ENCODE measurements around the gene EEF1G. TPM values are rescaled to one million over a fixed set of nuclear protein-coding genes. Genes with fewer than 3 reads are reported as not detected.
"Not testable (repeated sequence)": the region's sequence is repeated elsewhere in the genome, so short reads cannot be mapped to it uniquely, and the experiment has no call there.

Gene EEF1G
- total RNA-seq, 1 donor, result 1,049 TPM

DNA sequence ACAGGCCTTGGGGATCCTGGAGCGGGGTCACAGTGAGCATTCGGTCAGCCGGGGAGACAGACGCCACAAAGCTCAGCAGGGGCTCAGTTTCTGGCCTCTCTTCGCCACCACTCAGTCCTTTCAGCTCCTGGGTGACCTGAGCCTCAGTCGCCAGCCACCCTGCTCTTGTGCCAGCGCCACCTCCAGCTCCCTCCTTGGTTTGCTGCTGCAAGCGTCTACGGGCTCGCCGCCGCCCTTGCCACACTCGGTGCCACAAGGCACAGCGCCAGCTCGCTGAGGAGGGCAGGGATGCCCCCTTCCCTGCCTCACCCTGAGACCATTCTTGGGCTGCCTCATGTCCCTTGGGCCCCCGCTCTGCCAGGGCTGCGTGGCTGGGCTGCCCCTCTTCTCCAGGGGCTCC, 1.5 kb upstream of the EEF1G start:
- peak overlapping the region; percentile 72 for H3K4me2 ChIP-seq (ENCODE audit: insufficient read depth, low read length)
- H3K79me2 ChIP-seq (ENCODE audit: insufficient read depth, low read length), result peaks cover 57% of the 10 kb centered on the region
- peak; percentile 77 for DNase-seq (ENCODE audit: insufficient read length, low spot score, missing footprints)
- H3K36me3 ChIP-seq (ENCODE audit: insufficient read depth, low read length), result peaks cover 41% of the 10 kb centered on the region
- peak overlapping the region; percentile 57 for H2AFZ ChIP-seq (ENCODE audit: low read length)
- no peaks in the 10 kb centered on the region for H3K9me3 ChIP-seq (ENCODE audit: low read depth, low read length)
- TF ChIP-seq, protein P1, sequence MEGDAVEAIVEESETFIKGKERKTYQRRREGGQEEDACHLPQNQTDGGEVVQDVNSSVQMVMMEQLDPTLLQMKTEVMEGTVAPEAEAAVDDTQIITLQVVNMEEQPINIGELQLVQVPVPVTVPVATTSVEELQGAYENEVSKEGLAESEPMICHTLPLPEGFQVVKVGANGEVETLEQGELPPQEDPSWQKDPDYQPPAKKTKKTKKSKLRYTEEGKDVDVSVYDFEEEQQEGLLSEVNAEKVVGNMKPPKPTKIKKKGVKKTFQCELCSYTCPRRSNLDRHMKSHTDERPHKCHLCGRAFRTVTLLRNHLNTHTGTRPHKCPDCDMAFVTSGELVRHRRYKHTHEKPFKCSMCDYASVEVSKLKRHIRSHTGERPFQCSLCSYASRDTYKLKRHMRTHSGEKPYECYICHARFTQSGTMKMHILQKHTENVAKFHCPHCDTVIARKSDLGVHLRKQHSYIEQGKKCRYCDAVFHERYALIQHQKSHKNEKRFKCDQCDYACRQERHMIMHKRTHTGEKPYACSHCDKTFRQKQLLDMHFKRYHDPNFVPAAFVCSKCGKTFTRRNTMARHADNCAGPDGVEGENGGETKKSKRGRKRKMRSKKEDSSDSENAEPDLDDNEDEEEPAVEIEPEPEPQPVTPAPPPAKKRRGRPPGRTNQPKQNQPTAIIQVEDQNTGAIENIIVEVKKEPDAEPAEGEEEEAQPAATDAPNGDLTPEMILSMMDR (IDR thresholded peaks at IDR 0.05; ENCODE audit: extremely low read depth, low read depth, low read length), result no peak
- no peaks in the 10 kb centered on the region for H3K27me3 ChIP-seq (ENCODE audit: insufficient read depth, low read length)
- H3K4me3 ChIP-seq (ENCODE audit: insufficient read depth, low read length), result peak overlapping the region; percentile 79
- H4K20me1 ChIP-seq (ENCODE audit: insufficient read depth, low read length), result peaks cover 29% of the 10 kb centered on the region
- H3K27ac ChIP-seq (ENCODE audit: low read depth, low read length), result peak overlapping the region; percentile 88
- peaks cover 26% of the 10 kb centered on the region for H3K4me1 ChIP-seq (ENCODE audit: insufficient read depth, low read length)

DNA sequence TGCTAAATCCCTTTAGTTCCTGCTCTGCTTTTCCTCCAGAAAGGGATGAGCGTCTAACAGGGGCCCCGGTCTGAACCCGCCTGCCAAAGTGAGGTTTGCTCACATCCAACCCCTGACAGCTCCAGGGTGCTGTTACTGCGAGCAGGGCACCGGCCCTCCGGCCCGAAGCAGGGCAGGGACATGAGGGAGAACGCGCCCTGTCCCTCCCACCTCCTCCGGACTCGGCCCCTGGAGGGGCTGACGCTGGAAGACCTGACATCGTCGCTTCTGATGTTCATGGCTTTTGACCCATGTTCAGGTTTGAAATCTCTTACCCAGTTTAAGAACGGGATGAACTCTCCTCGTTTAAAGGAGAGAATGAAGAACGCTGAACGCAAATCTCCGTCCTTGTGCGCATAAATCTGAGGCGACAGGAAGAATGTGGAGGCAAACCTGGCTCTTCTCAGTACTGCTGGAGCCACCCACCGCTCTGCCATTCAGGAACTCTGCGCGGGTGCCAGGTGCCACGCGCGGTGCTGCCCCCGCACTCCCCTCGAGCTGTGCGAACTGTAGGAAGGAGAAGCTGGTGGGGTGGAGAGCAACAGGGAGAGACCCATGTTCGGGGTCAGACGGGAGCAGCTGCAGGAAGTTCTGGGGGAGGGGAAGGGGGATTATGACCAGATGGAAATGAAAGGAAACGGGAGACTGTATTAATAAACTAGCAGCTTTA, 826 bp upstream of the EEF1G start:
- Histone ChIP-seq H3K27me3 (ENCODE audit: insufficient read depth, low read length) (no peaks in the 10 kb centered on the region), H3K9me3 (ENCODE audit: low read depth, low read length) (no peaks in the 10 kb centered on the region), H3K4me2 (ENCODE audit: insufficient read depth, low read length) (peak overlapping the region; percentile 72), H3K36me3 (ENCODE audit: insufficient read depth, low read length) (peaks cover 44% of the 10 kb centered on the region), H3K4me3 (ENCODE audit: insufficient read depth, low read length) (peak overlapping the region; percentile 79), H4K20me1 (ENCODE audit: insufficient read depth, low read length) (peaks cover 30% of the 10 kb centered on the region), H3K79me2 (ENCODE audit: insufficient read depth, low read length) (peaks cover 63% of the 10 kb centered on the region), H3K27ac (ENCODE audit: low read depth, low read length) (peak overlapping the region; percentile 88), H3K4me1 (ENCODE audit: insufficient read depth, low read length) (peaks cover 30% of the 10 kb centered on the region), H2AFZ (ENCODE audit: low read length) (peak overlapping the region; percentile 82)
- DNase-seq (ENCODE audit: insufficient read length, low spot score, missing footprints), result peak; percentile 78
- TF ChIP-seq, protein P1 (IDR thresholded peaks at IDR 0.05; ENCODE audit: extremely low read depth, low read depth, low read length), result no peak

DNA sequence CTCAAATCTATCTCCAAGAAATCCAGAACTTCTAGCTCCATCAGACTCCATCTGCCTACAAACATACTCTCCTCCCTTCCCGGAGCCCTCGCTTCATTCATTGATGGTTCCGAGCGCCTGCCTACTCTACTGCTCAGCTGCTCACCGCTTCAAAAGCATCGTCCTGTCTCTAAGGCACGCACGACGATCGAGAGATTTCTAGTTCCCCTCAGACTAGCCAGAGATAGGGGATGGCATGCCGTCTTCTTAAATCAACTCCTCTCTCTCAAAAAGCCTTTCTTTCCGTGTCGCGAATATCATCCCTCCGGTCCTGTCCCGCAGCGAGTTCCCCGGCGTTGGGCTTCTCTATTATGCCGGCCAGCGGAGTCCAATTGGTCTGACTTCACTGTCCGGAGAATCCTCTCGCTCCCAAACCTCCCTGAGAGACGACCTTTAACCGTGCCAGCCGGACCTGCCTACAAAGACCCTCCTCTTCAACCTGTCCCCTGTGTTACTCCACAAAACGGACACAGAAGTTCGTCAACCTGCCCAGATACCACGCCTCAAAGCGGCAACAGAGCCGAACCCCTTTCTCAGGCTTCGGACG, 592 bp downstream of the EEF1G start:
- Histone ChIP-seq H2AFZ (ENCODE audit: low read length) (peak overlapping the region; percentile 61), H3K4me1 (ENCODE audit: insufficient read depth, low read length) (peaks cover 30% of the 10 kb centered on the region), H3K79me2 (ENCODE audit: insufficient read depth, low read length) (peaks cover 76% of the 10 kb centered on the region), H3K4me3 (ENCODE audit: insufficient read depth, low read length) (peak overlapping the region; percentile 93), H3K4me2 (ENCODE audit: insufficient read depth, low read length) (peak overlapping the region; percentile 90), H3K9me3 (ENCODE audit: low read depth, low read length) (no peaks in the 10 kb centered on the region), H3K27me3 (ENCODE audit: insufficient read depth, low read length) (no peaks in the 10 kb centered on the region), H3K36me3 (ENCODE audit: insufficient read depth, low read length) (peaks cover 52% of the 10 kb centered on the region), H4K20me1 (ENCODE audit: insufficient read depth, low read length) (peaks cover 30% of the 10 kb centered on the region), H3K27ac (ENCODE audit: low read depth, low read length) (peak overlapping the region; percentile 78)
- TF ChIP-seq, protein P1 (IDR thresholded peaks at IDR 0.05; ENCODE audit: extremely low read depth, low read depth, low read length), result no peak
- peak; percentile 71 for DNase-seq (ENCODE audit: insufficient read length, low spot score, missing footprints)

DNA sequence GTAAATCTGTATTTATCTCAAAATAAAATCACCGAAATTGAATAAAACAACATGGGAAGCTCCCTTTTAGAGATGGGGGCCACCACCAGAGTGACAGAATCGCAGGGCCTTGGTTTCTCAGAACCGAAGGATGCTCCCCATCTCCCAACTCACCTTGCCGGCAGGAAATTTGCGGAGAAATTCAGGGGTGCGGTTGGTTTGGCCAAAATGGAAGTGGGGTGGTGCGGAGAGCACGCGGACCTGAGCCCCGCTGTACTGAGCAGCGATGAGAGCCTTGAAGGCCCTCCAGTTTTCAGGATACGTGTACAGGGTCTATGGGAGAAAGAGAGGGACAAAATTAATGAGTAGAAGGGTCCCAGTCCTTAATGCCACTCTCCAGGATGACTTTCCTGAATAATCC, 1.3 kb downstream of the EEF1G start:
- Histone ChIP-seq H3K27ac (ENCODE audit: low read depth, low read length) (peak overlapping the region; percentile 78), H3K27me3 (ENCODE audit: insufficient read depth, low read length) (no peaks in the 10 kb centered on the region), H3K4me1 (ENCODE audit: insufficient read depth, low read length) (peaks cover 30% of the 10 kb centered on the region), H3K4me2 (ENCODE audit: insufficient read depth, low read length) (peak overlapping the region; percentile 90), H3K79me2 (ENCODE audit: insufficient read depth, low read length) (peaks cover 82% of the 10 kb centered on the region), H3K9me3 (ENCODE audit: low read depth, low read length) (no peaks in the 10 kb centered on the region), H3K4me3 (ENCODE audit: insufficient read depth, low read length) (peak overlapping the region; percentile 93), H2AFZ (ENCODE audit: low read length) (no peak overlapping the region), H4K20me1 (ENCODE audit: insufficient read depth, low read length) (peaks cover 31% of the 10 kb centered on the region), H3K36me3 (ENCODE audit: insufficient read depth, low read length) (peaks cover 55% of the 10 kb centered on the region)
- DNase-seq (ENCODE audit: insufficient read length, low spot score, missing footprints), result no peak
- TF ChIP-seq, protein P1 (IDR thresholded peaks at IDR 0.05; ENCODE audit: extremely low read depth, low read depth, low read length), result no peak

DNA sequence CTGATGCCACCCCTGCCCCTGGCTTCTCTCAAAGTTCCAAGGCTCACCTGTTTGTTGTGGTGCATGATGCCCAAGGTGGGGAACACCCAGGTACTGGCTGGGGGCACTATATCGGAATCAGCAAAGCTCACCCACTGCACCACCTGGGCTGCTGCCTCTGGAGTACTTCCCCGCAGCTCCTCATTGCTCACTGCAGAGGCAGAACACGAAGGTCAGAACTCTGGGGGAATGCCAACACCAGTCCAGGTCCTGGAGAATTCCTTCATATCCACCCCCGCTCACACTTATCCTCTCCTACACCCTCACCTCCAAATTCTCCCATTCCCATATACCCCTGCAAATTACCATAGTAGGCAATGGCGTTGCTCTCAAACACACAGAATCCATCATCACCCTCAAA, 2.2 kb downstream of the EEF1G start:
- not testable (repeated sequence) for H3K9me3 ChIP-seq (ENCODE audit: low read depth, low read length); DNase-seq (ENCODE audit: insufficient read length, low spot score, missing footprints); H2AFZ ChIP-seq (ENCODE audit: low read length); H3K27me3 ChIP-seq (ENCODE audit: insufficient read depth, low read length)
- peak overlapping the region; percentile 90 for H3K4me2 ChIP-seq (ENCODE audit: insufficient read depth, low read length)
- peak overlapping the region; percentile 38 for H3K27ac ChIP-seq (ENCODE audit: low read depth, low read length)
- peaks cover 64% of the 10 kb centered on the region for H3K36me3 ChIP-seq (ENCODE audit: insufficient read depth, low read length)
- peaks cover 34% of the 10 kb centered on the region for H4K20me1 ChIP-seq (ENCODE audit: insufficient read depth, low read length)
- H3K4me3 ChIP-seq (ENCODE audit: insufficient read depth, low read length), result peak overlapping the region; percentile 93
- peaks cover 91% of the 10 kb centered on the region for H3K79me2 ChIP-seq (ENCODE audit: insufficient read depth, low read length)
- H3K4me1 ChIP-seq (ENCODE audit: insufficient read depth, low read length), result peaks cover 30% of the 10 kb centered on the region

DNA sequence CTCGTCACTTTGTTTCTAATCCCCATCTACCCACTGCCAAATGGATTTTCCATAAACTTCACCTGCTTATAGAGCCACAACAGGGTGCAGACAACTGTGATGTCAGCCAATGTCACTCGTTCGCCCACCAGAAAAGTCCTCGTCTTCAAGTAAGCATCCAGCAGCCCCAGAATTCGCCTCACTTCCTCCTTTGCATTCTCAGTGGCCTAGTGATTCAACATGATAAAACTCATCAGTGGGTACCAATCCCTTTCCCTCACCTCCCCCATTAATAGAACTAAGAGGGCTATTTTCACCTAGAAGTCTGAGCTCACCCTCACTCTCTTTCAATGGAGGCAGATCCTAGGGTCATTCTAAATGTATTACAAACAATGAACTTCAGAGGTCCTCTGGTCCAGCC, 2.8 kb downstream of the EEF1G start:
- H3K36me3 ChIP-seq (ENCODE audit: insufficient read depth, low read length), result peaks cover 64% of the 10 kb centered on the region

More for the DNA sequence above, 2.8 kb downstream of the EEF1G start:
- H3K4me3 ChIP-seq (ENCODE audit: insufficient read depth, low read length); H3K27ac ChIP-seq (ENCODE audit: low read depth, low read length); DNase-seq (ENCODE audit: insufficient read length, low spot score, missing footprints); H3K27me3 ChIP-seq (ENCODE audit: insufficient read depth, low read length); H3K9me3 ChIP-seq (ENCODE audit: low read depth, low read length); H2AFZ ChIP-seq (ENCODE audit: low read length); H3K4me2 ChIP-seq (ENCODE audit: insufficient read depth, low read length): not testable (repeated sequence)
- Histone ChIP-seq H3K79me2 (ENCODE audit: insufficient read depth, low read length) (peaks cover 95% of the 10 kb centered on the region), H3K4me1 (ENCODE audit: insufficient read depth, low read length) (peaks cover 28% of the 10 kb centered on the region), H4K20me1 (ENCODE audit: insufficient read depth, low read length) (peaks cover 34% of the 10 kb centered on the region)
